IMR-90 (cell line): ENCODE measurements around the gene HYI. TPM values are rescaled to one million over a fixed set of nuclear protein-coding genes. Genes with fewer than 3 reads are reported as not detected.

Experiments
- ATAC-seq: fragments of 200-7000 bp; cut with Tn5 transposase; 2 replicates; pipeline ENCODE4 v1.9.1; 2020; ENCODE audit warnings: low read depth, mild to moderate bottlenecking, moderate library complexity
- BruUV-seq: library from RNA; stranded (reverse); fragments of 400-500 nt; replicated peaks from 2 replicates; lab custom pipeline; 2021; lab: Mats Ljungman, UMichigan
- CTCF ChIA-PET: fragments of 300-600 bp; formaldehyde crosslinking; extraction: SDS; loops from one replicate; lab custom pipeline; 2021; ENCODE audit warnings: antibody characterized with exemption; lab: Yijun Ruan, JAX
- POLR2A ChIA-PET: fragments of 300-600 bp; sonication (Branson Sonifier 250); formaldehyde crosslinking; loops from one replicate; lab custom pipeline; 2022; ENCODE audit warnings: antibody characterized with exemption; ENCODE audit not compliant: unreplicated experiment; lab: Charles Lee
- DNase-seq: peaks from one replicate; pipeline ENCODE4 v3.0.0; 2013
- H2AFZ ChIP-seq: replicated peaks from 2 replicates; pipeline ENCODE3; 2013; ENCODE audit warnings: low read length, mild to moderate bottlenecking; ENCODE audit not compliant: poor library complexity
- H2AK5ac ChIP-seq: 2 replicates; pipeline ENCODE4 v1.6.1; 2013; ENCODE audit warnings: low read depth, low read length, inconsistent platforms
- H2AK9ac ChIP-seq: replicated peaks from 2 replicates; pipeline ENCODE3; 2013; ENCODE audit warnings: mild to moderate bottlenecking, low read depth, low read length, moderate library complexity; ENCODE audit not compliant: poor library complexity
- H2BK120ac ChIP-seq: 2 replicates; pipeline ENCODE4 v1.6.1; 2013; ENCODE audit warnings: low read depth, low read length, inconsistent platforms
- H2BK15ac ChIP-seq: 3 replicates; pipeline ENCODE4 v1.6.1; 2013; ENCODE audit warnings: low read depth, low read length, inconsistent platforms
- H2BK20ac ChIP-seq: 2 replicates; pipeline ENCODE4 v1.6.1; 2013; ENCODE audit warnings: low read depth, mild to moderate bottlenecking, inconsistent platforms, low read length, moderate library complexity
- H2BK5ac ChIP-seq: 2 replicates; pipeline ENCODE4 v1.6.1; 2013; ENCODE audit warnings: mild to moderate bottlenecking, low read depth, low read length, inconsistent platforms; ENCODE audit not compliant: poor library complexity, severe bottlenecking
- H3K14ac ChIP-seq: replicated peaks from 2 replicates; pipeline ENCODE4 v1.6.1; 2013; ENCODE audit warnings: low read depth, low read length, inconsistent platforms
- H3K18ac ChIP-seq: 2 replicates; pipeline ENCODE4 v1.6.1; 2013; ENCODE audit warnings: low read depth, low read length, control low read depth
- H3K23ac ChIP-seq: 2 replicates; pipeline ENCODE4 v1.6.1; 2013; ENCODE audit warnings: low read depth, low read length, inconsistent platforms
- H3K27ac ChIP-seq: 2 replicates; pipeline ENCODE4 v1.5.1; 2013; ENCODE audit warnings: mild to moderate bottlenecking, control low read depth, low read length; ENCODE audit not compliant: insufficient read depth
- H3K27me3 ChIP-seq: 2 replicates; pipeline ENCODE4 v1.6.1; 2013; ENCODE audit warnings: low read length; ENCODE audit not compliant: control insufficient read depth, insufficient read depth
- H3K36me3 ChIP-seq: 2 replicates; pipeline ENCODE4 v1.6.1; 2013; ENCODE audit warnings: low read length, mixed read lengths; ENCODE audit not compliant: control insufficient read depth, insufficient read depth
- H3K4ac ChIP-seq: 2 replicates; pipeline ENCODE4 v1.6.1; 2013; ENCODE audit warnings: low read depth, low read length, inconsistent platforms
- H3K4me1 ChIP-seq: 2 replicates; pipeline ENCODE4 v1.6.1; 2013; ENCODE audit warnings: low read length, mixed read lengths; ENCODE audit not compliant: control insufficient read depth, insufficient read depth
- H3K4me2 ChIP-seq: 2 replicates; pipeline ENCODE4 v1.6.1; 2013; ENCODE audit warnings: low read depth, mild to moderate bottlenecking, control low read depth, low read length, moderate library complexity
- H3K4me3 ChIP-seq: 2 replicates; pipeline ENCODE4 v1.5.1; 2013; ENCODE audit warnings: low read depth, mild to moderate bottlenecking, control low read depth, low read length, moderate library complexity; ENCODE audit not compliant: insufficient read depth
- H3K56ac ChIP-seq: 2 replicates; pipeline ENCODE4 v1.6.1; 2013; ENCODE audit warnings: low read length, inconsistent platforms; ENCODE audit not compliant: insufficient read depth; ENCODE audit errors: extremely low read depth
- H3K79me1 ChIP-seq, 2 experiments: 2 replicates each; pipeline ENCODE4 v1.6.1; 2013; ENCODE audit warnings: low read length in 2 of 2, inconsistent platforms in 1 of 2, low read depth in 1 of 2
- H3K9ac ChIP-seq: 2 replicates; pipeline ENCODE4 v1.6.1; 2013; ENCODE audit warnings: low read depth, low read length, control low read depth
- H3K9me1 ChIP-seq: 2 replicates; pipeline ENCODE4 v1.6.1; 2013; ENCODE audit warnings: low read length, inconsistent platforms; ENCODE audit not compliant: insufficient read depth
- H3K9me3 ChIP-seq: 2 replicates; pipeline ENCODE4 v1.6.1; 2013; ENCODE audit warnings: low read length; ENCODE audit not compliant: control insufficient read depth, insufficient read depth
- H4K20me1 ChIP-seq: 2 replicates; pipeline ENCODE4 v1.6.1; 2013; ENCODE audit warnings: low read length, inconsistent platforms; ENCODE audit not compliant: insufficient read depth
- H4K5ac ChIP-seq: 2 replicates; pipeline ENCODE4 v1.6.1; 2013; ENCODE audit warnings: mild to moderate bottlenecking, low read depth, low read length, control low read depth
- H4K8ac ChIP-seq, 2 experiments: 2 replicates each; pipeline ENCODE4 v1.6.1; 2013; ENCODE audit warnings: low read depth in 2 of 2, low read length in 2 of 2, control low read depth in 1 of 2, inconsistent platforms in 1 of 2
- H4K91ac ChIP-seq: 2 replicates; pipeline ENCODE4 v1.6.1; 2013; ENCODE audit warnings: low read depth, low read length, inconsistent platforms; ENCODE audit not compliant: insufficient read depth
- BHLHE40 ChIP-seq: fragments of 150-350 bp; IDR thresholded peaks from 2 replicates; pipeline ENCODE4 v1.6.1; 2016; ENCODE audit warnings: mild to moderate bottlenecking, low read depth, low read length
- CEBPB ChIP-seq: IDR thresholded peaks from 2 replicates; pipeline ENCODE4 v1.6.1; 2012; ENCODE audit warnings: low read depth, low read length, improper control_type of control experiment
- ELK1 ChIP-seq: fragments of 150-350 bp; IDR thresholded peaks from 2 replicates; pipeline ENCODE4 v1.6.1; 2016; ENCODE audit warnings: low read depth, mild to moderate bottlenecking, low read length, moderate library complexity, borderline replicate concordance
- FOS ChIP-seq: fragments of 150-350 bp; IDR thresholded peaks from 2 replicates; pipeline ENCODE4 v1.6.1; 2016; ENCODE audit warnings: low read depth, low read length
- MAFK ChIP-seq: IDR thresholded peaks from 2 replicates; pipeline ENCODE4 v1.6.1; 2012; ENCODE audit warnings: low read depth, low read length, improper control_type of control experiment
- MAZ ChIP-seq: IDR thresholded peaks from 2 replicates; pipeline ENCODE4 v1.6.1; 2012; ENCODE audit warnings: low read depth, mild to moderate bottlenecking, low read length, improper control_type of control experiment, moderate library complexity, borderline replicate concordance
- NFE2L2 ChIP-seq: fragments of 150-350 bp; IDR thresholded peaks from 2 replicates; pipeline ENCODE4 v1.6.1; 2016; ENCODE audit warnings: low read depth, mild to moderate bottlenecking, low read length
- POLR2A ChIP-seq: IDR thresholded peaks from 2 replicates; pipeline ENCODE4 v1.6.1; 2012; ENCODE audit warnings: mild to moderate bottlenecking, low read depth, low read length
- RAD21 ChIP-seq: IDR thresholded peaks from 2 replicates; pipeline ENCODE4 v1.6.1; 2012; ENCODE audit warnings: low read length, improper control_type of control experiment
- RCOR1 ChIP-seq: IDR thresholded peaks from 2 replicates; pipeline ENCODE4 v1.6.1; 2012; ENCODE audit warnings: mild to moderate bottlenecking, low read length, improper control_type of control experiment; ENCODE audit not compliant: insufficient replicate concordance
- RFX5 ChIP-seq: IDR thresholded peaks from 2 replicates; pipeline ENCODE4 v1.8.0; 2012; ENCODE audit warnings: low read depth, mild to moderate bottlenecking, low read length, moderate library complexity
- SMC3 ChIP-seq: fragments of 150-350 bp; IDR thresholded peaks from 2 replicates; pipeline ENCODE4 v1.6.1; 2016; ENCODE audit warnings: low read depth, mild to moderate bottlenecking, antibody characterized with exemption, low read length, moderate library complexity
- WGBS, 2 experiments: methylation state at CpG; one replicate each; pipeline versions ENCODE4 v1.1.5 to v1.1.7; 2013; ENCODE audit warnings: missing lambda C conversion rate in 2 of 2; ENCODE audit not compliant: insufficient read length in 1 of 2; ENCODE audit errors: extremely low coverage in 2 of 2; 5-methylcytosine and 5-hydroxymethylcytosine counted together
- dilution Hi-C: fragments of 300-500 bp; cut with HindIII; formaldehyde crosslinking; loops from one replicate; pipeline ENCODE4 v1.14.3; 2018; ENCODE audit warnings: low sequenced_read_pairs; ENCODE audit not compliant: unreplicated experiment
- in situ Hi-C: fragments of 300-500 bp; cut with MboI; formaldehyde crosslinking; loops from 3 replicates; pipeline ENCODE4 v1.14.3; 2019; ENCODE audit warnings: low sequenced_read_pairs, inconsistent platforms, mixed read lengths
- intact Hi-C: fragments of 100-400 bp; cut with micrococcal nuclease; formaldehyde crosslinking; loops from 2 replicates; pipeline ENCODE4 v1.10.0; 2022
- polyA plus RNA-seq, 3 experiments: library from polyadenylated mRNA; depleted of rRNA; stranded (reverse); fragments of >200 nt; gene quantifications; 2 replicates each; pipeline ENCODE4 v1.2.3, GENCODE V29; 2012; ENCODE audit warnings: low replicate concordance in 1 of 3
- total RNA-seq: library from RNA; depleted of rRNA; stranded (reverse); fragments of >200 nt; gene quantifications from 2 replicates; pipeline ENCODE4 v1.2.3, GENCODE V29; 2012
- TF ChIP-seq, protein P1 (sequence below): conservative IDR thresholded peaks from 2 replicates; pipeline ENCODE4 v1.5.1; 2012; ENCODE audit warnings: mild to moderate bottlenecking, low read depth, low read length, improper control_type of control experiment
- TF ChIP-seq, protein P2 (sequence below): fragments of 150-350 bp; IDR thresholded peaks from 2 replicates; pipeline ENCODE4 v1.6.1; 2017; ENCODE audit warnings: mild to moderate bottlenecking, antibody characterized with exemption, low read length, low read depth

HYI gene
- total and polyA plus RNA-seq, 2 of the 4 experiments (the other 2 are of a cell fraction), result 21.5 to 53.7 TPM

- Histone ChIP-seq H4K5ac (no peak overlapping the region), H3K14ac (no peak overlapping the region), H3K36me3 (no peaks in the 10 kb centered on the region), H3K4ac (no peak overlapping the region), H3K9me3 (peaks cover 8% of the 10 kb centered on the region), H2AFZ (no peak overlapping the region), H3K18ac (no peak overlapping the region), H3K4me3 (no peak overlapping the region), H3K27me3 (no peaks in the 10 kb centered on the region), H3K27ac (no peak overlapping the region), H3K79me1 (no peaks in the 10 kb centered on the region), H2BK5ac (no peak overlapping the region), H3K4me2 (no peak overlapping the region), H3K4me1 (no peaks in the 10 kb centered on the region; the same call in 1 of the 2 replicates), H4K20me1 (no peaks in the 10 kb centered on the region), H3K23ac (no peak overlapping the region), H4K91ac (no peak overlapping the region), H3K56ac (no peak overlapping the region), H2BK20ac (no peak overlapping the region), H4K8ac (no peak overlapping the region), H2BK120ac (no peak overlapping the region), H3K9ac (no peak overlapping the region), H2BK15ac (no peak overlapping the region), H2AK9ac (no peak overlapping the region), H2AK5ac (no peak overlapping the region), H3K9me1 (no peaks in the 10 kb centered on the region)
- POLR2A ChIA-PET, result no interaction called here
- in situ Hi-C loops (no loop called here), dilution Hi-C loops (no loop called here), intact Hi-C loops (no loop called here)
- no peak for ATAC-seq
- DNase-seq, result no peak
- BruUV-seq, result no TSS peak
- CTCF ChIA-PET, result no interaction called here
- no peak for TF ChIP-seq RCOR1
- no peak for TF ChIP-seq POLR2A
- TF ChIP-seq, protein P1, sequence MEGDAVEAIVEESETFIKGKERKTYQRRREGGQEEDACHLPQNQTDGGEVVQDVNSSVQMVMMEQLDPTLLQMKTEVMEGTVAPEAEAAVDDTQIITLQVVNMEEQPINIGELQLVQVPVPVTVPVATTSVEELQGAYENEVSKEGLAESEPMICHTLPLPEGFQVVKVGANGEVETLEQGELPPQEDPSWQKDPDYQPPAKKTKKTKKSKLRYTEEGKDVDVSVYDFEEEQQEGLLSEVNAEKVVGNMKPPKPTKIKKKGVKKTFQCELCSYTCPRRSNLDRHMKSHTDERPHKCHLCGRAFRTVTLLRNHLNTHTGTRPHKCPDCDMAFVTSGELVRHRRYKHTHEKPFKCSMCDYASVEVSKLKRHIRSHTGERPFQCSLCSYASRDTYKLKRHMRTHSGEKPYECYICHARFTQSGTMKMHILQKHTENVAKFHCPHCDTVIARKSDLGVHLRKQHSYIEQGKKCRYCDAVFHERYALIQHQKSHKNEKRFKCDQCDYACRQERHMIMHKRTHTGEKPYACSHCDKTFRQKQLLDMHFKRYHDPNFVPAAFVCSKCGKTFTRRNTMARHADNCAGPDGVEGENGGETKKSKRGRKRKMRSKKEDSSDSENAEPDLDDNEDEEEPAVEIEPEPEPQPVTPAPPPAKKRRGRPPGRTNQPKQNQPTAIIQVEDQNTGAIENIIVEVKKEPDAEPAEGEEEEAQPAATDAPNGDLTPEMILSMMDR, result no peak
- TF ChIP-seq BHLHE40, result no peak
- no peak for TF ChIP-seq FOS
- no peak for TF ChIP-seq ELK1
- TF ChIP-seq RFX5, result no peak
- no peak for TF ChIP-seq RAD21
- no peak for TF ChIP-seq MAFK
- TF ChIP-seq, protein P2, sequence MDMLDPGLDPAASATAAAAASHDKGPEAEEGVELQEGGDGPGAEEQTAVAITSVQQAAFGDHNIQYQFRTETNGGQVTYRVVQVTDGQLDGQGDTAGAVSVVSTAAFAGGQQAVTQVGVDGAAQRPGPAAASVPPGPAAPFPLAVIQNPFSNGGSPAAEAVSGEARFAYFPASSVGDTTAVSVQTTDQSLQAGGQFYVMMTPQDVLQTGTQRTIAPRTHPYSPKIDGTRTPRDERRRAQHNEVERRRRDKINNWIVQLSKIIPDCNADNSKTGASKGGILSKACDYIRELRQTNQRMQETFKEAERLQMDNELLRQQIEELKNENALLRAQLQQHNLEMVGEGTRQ, result no peak
- no peak for TF ChIP-seq CEBPB
- no peak for TF ChIP-seq NFE2L2
- TF ChIP-seq MAZ, result no peak
- no peak for TF ChIP-seq SMC3
- WGBS, 2 experiments, result no CpG with 5 or more reads among the region's 1 CpG
Measured at GRCh38 chr1:43488165-43488564, 34.4 kb upstream of the HYI start.
